DMS 273 (cell line): ENCODE measurements around the gene C1orf52.

Experiments
- DNase-seq: peaks from one replicate; lab custom pipeline; 2025; ENCODE audit not compliant: unreplicated experiment; lab: John Stamatoyannopoulos, UW

C1orf52 gene

GRCh38 chr1:85259118-85259911 lies at the start of gene C1orf52:
Gene C1orf52 (minus strand): TSS chr1:85259662. CDS start chr1:85259633, 29 bp downstream.
- peak; percentile 98 for DNase-seq

- no peak for DNase-seq
Observed at GRCh38 chr1:85308833-85309350, 49.4 kb upstream of the C1orf52 start.

GRCh38 chr1:85307987-85308832 lies 48.7 kb upstream of the C1orf52 start:
- peak; percentile 94 for DNase-seq

DNA sequence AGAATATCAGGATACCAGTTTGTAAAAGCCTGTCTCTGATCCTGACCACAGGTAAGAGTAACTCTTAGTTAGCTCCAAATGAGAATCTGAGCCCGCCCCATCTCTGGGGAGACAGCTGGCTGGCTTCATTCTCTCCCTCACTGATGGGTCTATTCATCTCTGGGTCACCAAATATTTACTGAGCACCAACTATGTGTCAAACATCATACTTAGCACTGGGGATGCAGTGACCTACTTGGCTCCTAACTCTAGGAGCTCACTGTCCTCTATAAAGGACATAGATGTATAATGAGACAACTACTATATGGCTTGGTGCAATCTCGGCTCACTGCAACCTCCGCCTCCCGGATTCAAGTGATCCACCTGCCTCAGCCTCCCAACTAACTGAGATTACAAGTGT lies 46.8 kb upstream of the C1orf52 start:
- DNase-seq = no peak

DNA sequence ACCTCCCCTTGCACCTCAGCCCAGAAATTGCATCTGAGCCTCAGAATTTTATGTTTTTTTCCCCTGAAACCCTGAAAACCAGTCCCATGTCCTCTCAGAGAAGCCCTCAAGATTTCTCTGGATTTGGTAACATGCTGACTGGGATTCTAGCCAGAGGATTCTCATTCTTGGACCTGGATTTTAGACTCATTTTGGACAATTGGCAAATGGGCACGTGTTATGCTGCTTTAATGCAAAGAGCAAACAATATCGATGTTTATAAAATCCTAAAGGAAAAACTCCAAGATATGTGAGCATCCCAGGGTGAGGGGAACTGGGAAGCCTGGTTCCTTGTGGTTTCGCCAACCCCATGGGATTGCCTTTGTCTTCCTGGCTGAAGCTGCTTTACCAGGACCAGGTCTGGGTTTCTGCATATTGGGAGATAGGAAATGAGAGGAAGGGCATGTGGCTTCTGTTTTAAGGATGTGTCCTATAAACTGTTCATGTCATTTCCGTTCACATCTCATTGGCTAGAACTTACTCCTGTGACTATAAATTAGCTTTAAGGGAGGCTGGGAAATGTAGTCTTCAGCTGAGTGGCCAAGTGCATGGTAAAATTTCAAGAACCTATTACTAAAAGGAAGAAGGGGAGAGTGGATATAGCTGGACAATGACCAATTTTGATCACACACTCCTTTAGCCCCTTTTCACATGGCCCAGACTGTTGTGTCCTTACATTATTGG lies 44.1 kb upstream of the C1orf52 start:
- peak; percentile 19 for DNase-seq

- no peak for DNase-seq
Observed at GRCh38 chr1:85300140-85300539, 40.7 kb upstream of the C1orf52 start.

- peak; percentile 41 for DNase-seq
Observed at GRCh38 chr1:85297855-85298629, 38.6 kb upstream of the C1orf52 start.

- no peak for DNase-seq
Observed at GRCh38 chr1:85297538-85297854, 38.0 kb upstream of the C1orf52 start.

DNA sequence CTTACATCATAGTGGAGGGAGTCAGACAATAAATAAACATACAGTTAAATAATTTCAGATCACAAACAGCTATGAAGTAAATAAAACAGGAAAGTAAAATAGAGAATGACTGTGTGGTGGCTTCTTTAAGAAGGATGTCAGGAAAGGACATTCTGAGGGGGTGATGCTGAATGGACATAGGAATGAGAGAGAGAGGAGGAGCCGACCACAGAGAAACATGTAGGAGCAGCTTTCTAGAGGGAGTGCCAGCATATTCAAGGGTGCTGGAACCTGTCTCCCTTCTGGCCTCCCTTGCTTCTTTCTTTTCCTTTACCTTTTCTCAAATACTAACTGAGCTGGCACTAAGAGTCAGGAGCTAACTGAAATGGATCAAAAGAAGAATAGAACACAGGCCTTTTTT lies 37.5 kb upstream of the C1orf52 start:
- no peak for DNase-seq

DNA sequence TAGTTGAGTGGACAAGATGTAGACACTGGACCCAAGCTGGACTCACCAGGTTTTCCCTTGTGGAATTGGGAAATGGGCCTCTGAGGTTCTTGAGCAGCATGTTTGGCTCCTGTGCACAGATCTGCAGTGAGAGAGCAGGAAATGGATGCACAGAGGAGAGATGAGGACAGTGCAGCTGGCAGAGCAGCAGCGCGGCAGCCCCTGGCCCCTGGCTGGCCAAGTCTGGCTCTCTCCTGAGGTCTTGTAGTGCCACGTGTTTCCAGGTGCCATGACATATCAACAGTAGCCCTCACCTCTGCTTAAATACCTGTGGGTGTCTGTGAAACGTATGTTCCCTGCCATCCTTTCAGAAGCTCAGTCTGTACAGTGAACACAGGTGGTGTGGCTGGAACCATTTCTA lies 36.2 kb upstream of the C1orf52 start:
- no peak for DNase-seq

- no peak for DNase-seq
Observed at GRCh38 chr1:85295006-85295431, 35.6 kb upstream of the C1orf52 start.

- DNase-seq = no peak
Observed at GRCh38 chr1:85290826-85291225, 31.4 kb upstream of the C1orf52 start.

GRCh38 chr1:85289848-85290335 lies 30.4 kb upstream of the C1orf52 start:
- DNase-seq = no peak

- DNase-seq = no peak
Observed at GRCh38 chr1:85289207-85289847, 29.9 kb upstream of the C1orf52 start.

DNA sequence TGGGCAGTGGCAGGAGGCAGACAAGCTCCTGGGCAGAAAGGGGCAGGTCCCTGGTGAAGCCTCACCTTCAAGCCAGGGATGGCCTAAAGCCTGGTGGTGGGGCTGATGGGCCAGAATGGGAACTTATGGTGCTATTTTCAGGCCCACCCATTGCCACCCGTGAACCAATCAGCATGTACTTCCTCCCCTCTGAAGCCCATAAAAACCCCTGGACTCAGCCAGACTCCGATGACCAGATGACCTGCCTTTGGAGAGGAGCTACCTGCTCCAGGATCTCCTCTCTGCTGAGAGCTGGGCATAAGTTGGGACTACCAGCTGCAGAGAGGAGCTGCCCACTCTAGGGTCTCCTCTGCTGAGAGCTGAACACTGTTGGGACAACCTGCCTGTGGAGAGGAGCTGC lies 24.7 kb upstream of the C1orf52 start:
- DNase-seq = no peak

DNA sequence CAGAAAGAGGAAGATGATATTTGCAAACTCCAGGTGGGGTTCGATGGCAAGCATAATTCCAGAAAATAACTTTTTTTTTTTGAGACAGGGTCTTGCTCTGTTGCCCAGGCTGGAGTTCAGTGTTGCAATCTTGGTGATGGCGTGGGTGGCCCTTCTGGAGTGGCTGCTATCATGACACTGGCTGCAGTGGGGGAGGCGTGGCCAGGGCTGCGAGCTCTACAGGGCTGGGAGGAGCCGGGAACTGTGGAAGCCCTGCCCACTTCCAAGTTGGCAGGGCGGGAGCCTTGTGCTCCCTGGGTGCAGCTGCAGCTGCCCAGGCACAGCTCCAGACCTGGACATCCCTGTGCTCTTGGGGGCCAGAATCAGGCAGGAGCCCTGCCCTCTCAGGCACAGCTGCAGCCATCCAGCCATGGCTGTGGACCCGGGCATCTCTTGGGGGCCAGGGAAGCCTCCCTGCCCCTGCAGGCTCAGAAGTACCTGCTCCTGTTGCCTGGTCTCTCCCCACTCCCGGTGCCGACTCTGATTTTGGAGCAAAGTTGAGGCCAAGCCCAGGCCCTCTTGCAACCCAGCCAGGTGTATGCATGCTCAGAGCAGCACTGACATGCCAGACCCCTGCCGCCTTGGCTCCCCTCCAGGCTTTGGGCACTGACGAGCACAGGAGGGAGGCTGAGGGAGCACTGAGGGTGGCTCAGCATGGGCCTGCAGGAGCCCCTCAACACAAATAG lies 24.2 kb upstream of the C1orf52 start:
- peak; percentile 48 for DNase-seq

GRCh38 chr1:85282424-85282823 lies 23.0 kb upstream of the C1orf52 start:
- peak; percentile 23 for DNase-seq

GRCh38 chr1:85280636-85281035 lies 21.2 kb upstream of the C1orf52 start:
- DNase-seq = no peak

DNA sequence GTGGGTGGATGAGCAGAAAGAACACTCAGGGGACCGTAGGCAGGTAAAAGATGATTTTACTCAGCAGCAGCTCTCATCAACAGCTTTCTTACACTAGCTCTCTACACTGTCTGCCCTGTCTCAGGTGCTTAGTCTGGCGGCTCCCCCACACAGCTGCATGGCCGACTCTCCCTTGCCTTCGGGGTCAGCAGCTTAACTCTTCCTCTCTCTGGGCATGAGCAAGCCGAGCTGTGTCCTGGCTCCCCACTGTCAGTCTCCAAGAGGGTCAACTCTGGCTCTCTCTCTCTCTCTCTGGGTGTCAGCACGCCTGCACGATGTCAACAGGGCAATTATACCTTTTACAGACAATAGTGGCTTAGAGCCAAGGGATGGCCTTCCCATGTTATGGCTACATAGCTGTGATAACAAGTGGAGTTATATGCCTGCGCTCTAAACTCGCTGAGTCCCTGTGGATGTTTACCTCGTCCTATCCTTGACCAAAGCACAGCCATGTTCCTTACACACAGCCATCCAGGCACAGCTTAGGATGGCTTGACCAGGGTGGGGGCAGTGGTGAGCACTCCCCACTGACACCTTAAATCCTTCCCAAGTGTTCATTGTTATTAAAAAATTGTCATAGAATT lies 20.1 kb upstream of the C1orf52 start:
- no peak for DNase-seq
